Muscle of back (tissue), 11 donors: ENCODE data around the gene NPB. TPM values are rescaled to one million over a fixed set of nuclear protein-coding genes. Genes with fewer than 3 reads are reported as not detected.
A peak's percentile ranks its signal among the peaks of the same experiment; 100 is the strongest.

Source experiments
- DNase-seq, 3 donors: peaks; one replicate each; pipeline versions ENCODE4 v3.0.0 to v3.0.0-alpha.2; 2013
- polyA plus RNA-seq, 10 donors: library from polyadenylated mRNA; unstranded; fragments of 120-200 nt; gene quantifications; one replicate each; pipeline ENCODE4 v1.2.1, GENCODE V29; 2013; ENCODE audit not compliant: insufficient read length in 10 of 10

Gene NPB
- polyA plus RNA-seq, 10 donors, result 0.13 to 1.2 (median 0.64) TPM; not detected in 3

- DNase-seq, result no peak
Observed at GRCh38 chr17:81939218-81939617, 37.2 kb downstream of the NPB start.

- no peak for DNase-seq
Observed at GRCh38 chr17:81939881-81940385, 37.9 kb downstream of the NPB start.

GRCh38 chr17:81940538-81941483, 38.8 kb downstream of the NPB start:
- DNase-seq, result no peak

- peak in 2 of 3 donors; percentile 61 to 68 for DNase-seq
Observed at GRCh38 chr17:81941484-81942166, 39.6 kb downstream of the NPB start.

GRCh38 chr17:81942167-81942553, 40.1 kb downstream of the NPB start:
- DNase-seq, result no peak

- no peak for DNase-seq
Observed at GRCh38 chr17:81944858-81945257, 42.8 kb downstream of the NPB start.

- no peak for DNase-seq
Observed at GRCh38 chr17:81947189-81947588, 45.2 kb downstream of the NPB start, which contains the start of gene MYADML2. Gene MYADML2, minus strand, starts transcription at chr17:81947233. Its CDS starts 5,492 bp downstream, at chr17:81941741.

- no peak for DNase-seq
Observed at GRCh38 chr17:81948635-81949378, 46.8 kb downstream of the NPB start.

- DNase-seq, result no peak
Observed at GRCh38 chr17:81950501-81950900, 48.5 kb downstream of the NPB start.

- DNase-seq, result no peak
Observed at GRCh38 chr17:81951785-81952684, 50.0 kb downstream of the NPB start.

Other genes starting within 250 kb of the NPB start
- gene PDE6G, start 245.7 kb upstream of the NPB start, polyA plus RNA-seq, result 1 to 10 TPM; 2.5 to 5.0 (median 3.4) TPM
- 10 to 100 TPM in 4 of 10 donors, 1 to 10 TPM in 6; 6.0 to 15.8 (median 8.8) TPM for gene OXLD1, start 235.6 kb upstream of the NPB start, polyA plus RNA-seq
- gene CCDC137, start 235.5 kb upstream of the NPB start, polyA plus RNA-seq, result 10 to 100 TPM in 9 of 10 donors, 1 to 10 TPM in 1; 8.8 to 16.1 (median 12.5) TPM
- gene ARL16, start 218.4 kb upstream of the NPB start, polyA plus RNA-seq, result 10 to 100 TPM; 23.4 to 34.1 (median 27.2) TPM
- 10 to 100 TPM; 41.5 to 61.6 (median 46.8) TPM for gene HGS, start 218.2 kb upstream of the NPB start, polyA plus RNA-seq
- gene MRPL12, start 198.9 kb upstream of the NPB start, polyA plus RNA-seq, result 10 to 100 TPM; 44.5 to 62.6 (median 51.9) TPM
- 1 to 10 TPM; 1.7 to 4.9 (median 3.7) TPM for gene SLC25A10, start 190.0 kb upstream of the NPB start, polyA plus RNA-seq
- gene GCGR, start 98.1 kb upstream of the NPB start, polyA plus RNA-seq, result under 1 TPM in 1 of 10 donors, not detected in 9; 0.10 TPM
- gene MCRIP1, start 68.9 kb upstream of the NPB start, polyA plus RNA-seq, result 100 to 1,000 TPM in 5 of 10 donors, 10 to 100 TPM in 5; 67.2 to 139 (median 102) TPM
- 10 to 100 TPM; 13.2 to 84.6 (median 36.4) TPM for gene PPP1R27, start 67.2 kb upstream of the NPB start, polyA plus RNA-seq
- gene P4HB, start 41.7 kb upstream of the NPB start, polyA plus RNA-seq, result 100 to 1,000 TPM; 359 to 534 (median 424) TPM
- 100 to 1,000 TPM; 128 to 225 (median 163) TPM for gene ARHGDIA, start 30.9 kb upstream of the NPB start, polyA plus RNA-seq
- gene ALYREF, start 10.7 kb upstream of the NPB start, polyA plus RNA-seq, result 10 to 100 TPM; 49.7 to 81.7 (median 60.7) TPM
- 100 to 1,000 TPM in 4 of 10 donors, 10 to 100 TPM in 6; 77.7 to 136 (median 93.3) TPM for gene ANAPC11, start 10.5 kb upstream of the NPB start, polyA plus RNA-seq
- gene PCYT2, start 9.2 kb downstream of the NPB start, polyA plus RNA-seq, result 10 to 100 TPM in 6 of 10 donors, 1 to 10 TPM in 4; 7.9 to 14.0 (median 10.2) TPM
- gene SIRT7, start 15.9 kb downstream of the NPB start, polyA plus RNA-seq, result 1 to 10 TPM; 5.3 to 9.4 (median 6.9) TPM
- 10 to 100 TPM; 12.3 to 14.8 (median 13.9) TPM for gene MAFG, start 25.5 kb downstream of the NPB start, polyA plus RNA-seq
- 100 to 1,000 TPM in 1 of 10 donors, 10 to 100 TPM in 9; 52.3 to 103 (median 61.8) TPM for gene PYCR1, start 35.1 kb downstream of the NPB start, polyA plus RNA-seq
- gene MYADML2, start 45.0 kb downstream of the NPB start, polyA plus RNA-seq, result 10 to 100 TPM in 9 of 10 donors, 1 to 10 TPM in 1; 8.9 to 29.8 (median 22.3) TPM
- gene NOTUM, start 58.9 kb downstream of the NPB start, polyA plus RNA-seq, result 1 to 10 TPM; 1.5 to 4.2 (median 2.8) TPM
- gene ASPSCR1, start 75.4 kb downstream of the NPB start, polyA plus RNA-seq, result 10 to 100 TPM; 15.5 to 28.4 (median 21.6) TPM
- 10 to 100 TPM; 26.6 to 42.8 (median 31.0) TPM for gene CENPX, start 120.6 kb downstream of the NPB start, polyA plus RNA-seq
- gene LRRC45, start 121.1 kb downstream of the NPB start, polyA plus RNA-seq, result 10 to 100 TPM in 3 of 10 donors, 1 to 10 TPM in 7; 5.3 to 12.7 (median 8.5) TPM
- 10 to 100 TPM in 2 of 10 donors, 1 to 10 TPM in 8; 4.7 to 27.6 (median 8.2) TPM for gene RAC3, start 129.4 kb downstream of the NPB start, polyA plus RNA-seq
- gene DCXR, start 135.5 kb downstream of the NPB start, polyA plus RNA-seq, result 10 to 100 TPM; 20.6 to 42.5 (median 35.0) TPM
- 10 to 100 TPM; 18.2 to 39.0 (median 29.2) TPM for gene RFNG, start 149.6 kb downstream of the NPB start, polyA plus RNA-seq
- gene GPS1, start 149.7 kb downstream of the NPB start, polyA plus RNA-seq, result 10 to 100 TPM; 60.4 to 72.8 (median 66.1) TPM
- 10 to 100 TPM; 43.1 to 61.5 (median 53.2) TPM for gene DUS1L, start 163.6 kb downstream of the NPB start, polyA plus RNA-seq
- gene FASN, start 196.0 kb downstream of the NPB start, polyA plus RNA-seq, result 10 to 100 TPM; 17.6 to 47.7 (median 28.6) TPM